SK-N-MC (cell line): ENCODE results near the gene BTBD10.

Source experiments
- DNase-seq: peaks from one replicate; pipeline ENCODE4 v3.0.0-alpha.2; 2011; ENCODE audit warnings: low read depth, low spot score
- H3K27ac ChIP-seq: fragments of 200-600 bp; sonication (generic); 2 replicates; pipeline ENCODE4 v1.5.1; 2016; ENCODE audit warnings: mixed run types
- H3K36me3 ChIP-seq: fragments of 200-600 bp; sonication (generic); 2 replicates; pipeline ENCODE4 v1.6.1; 2017; ENCODE audit warnings: antibody characterized with exemption, low read length, mixed read lengths; ENCODE audit not compliant: insufficient read depth
- H3K4me3 ChIP-seq: fragments of 200-600 bp; sonication (generic); 2 replicates; pipeline ENCODE4 v1.5.1; 2016
- H3K9ac ChIP-seq: fragments of 200-600 bp; sonication (generic); 2 replicates; pipeline ENCODE4 v1.8.0; 2017; ENCODE audit warnings: mixed run types, mixed read lengths; ENCODE audit not compliant: insufficient read length
- H3K9me3 ChIP-seq: fragments of 200-600 bp; sonication (generic); 2 replicates; pipeline ENCODE4 v1.6.1; 2017; ENCODE audit warnings: low read depth, mild to moderate bottlenecking, antibody characterized with exemption, low read length, moderate library complexity, mixed read lengths
- EZH2 ChIP-seq: fragments of 200-600 bp; sonication (generic); IDR thresholded peaks from one replicate; pipeline ENCODE4 v1.6.1; 2017; ENCODE audit warnings: antibody characterized with exemption
- FOXP2 ChIP-seq: optimal IDR thresholded peaks from 2 replicates; pipeline ENCODE3; 2011; ENCODE audit warnings: mild to moderate bottlenecking, moderate library complexity; ENCODE audit not compliant: insufficient read depth; ENCODE audit errors: extremely low read length, control extremely low read depth
- POLR2AphosphoS5 ChIP-seq: IDR thresholded peaks from 2 replicates; pipeline ENCODE4 v1.6.1; 2012; ENCODE audit warnings: mild to moderate bottlenecking, low read depth, low read length, borderline replicate concordance

Gene BTBD10

DNA sequence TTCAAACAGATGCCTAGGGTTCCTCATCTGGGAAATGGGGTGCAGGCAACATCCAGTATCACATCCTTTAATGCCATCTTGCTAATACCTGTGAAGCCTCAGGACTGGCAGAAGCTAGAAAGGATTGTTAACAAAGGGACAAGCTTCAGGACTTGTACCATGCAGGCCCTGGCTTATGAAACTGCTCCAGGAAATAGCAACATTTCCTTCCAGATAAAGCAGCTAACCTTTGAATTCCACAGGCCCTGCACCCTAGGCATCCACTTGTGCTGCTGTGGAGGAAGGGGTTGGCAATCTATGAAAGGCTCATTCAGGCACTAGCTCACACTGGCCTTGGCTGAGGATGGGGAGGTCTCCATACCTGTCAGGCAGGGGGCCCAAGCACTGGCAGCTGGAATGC, 87.2 kb downstream of the BTBD10 start:
- H3K9ac ChIP-seq, result no peak overlapping the region
- no peaks in the 10 kb centered on the region for H3K36me3 ChIP-seq
- no peak overlapping the region for H3K4me3 ChIP-seq

DNA sequence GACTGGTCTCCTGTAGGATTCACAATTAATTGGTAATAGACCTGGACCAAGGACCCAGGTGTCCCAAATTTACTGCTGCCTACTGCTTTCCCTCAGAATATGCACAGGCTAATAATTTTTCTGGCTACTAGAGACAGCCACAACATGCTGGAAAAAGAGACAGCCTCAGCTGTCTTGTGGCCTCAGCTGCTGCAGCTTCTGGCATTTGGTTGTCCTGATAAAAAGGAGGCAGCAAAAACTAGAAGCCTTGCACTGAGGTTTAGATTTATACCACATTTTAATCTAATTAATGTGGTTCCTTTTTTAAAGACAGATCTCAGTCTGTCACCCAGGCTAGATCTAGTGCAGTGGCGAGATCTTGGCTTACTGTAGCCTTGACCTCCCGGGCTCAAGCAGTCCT, 89.8 kb downstream of the BTBD10 start:
- H3K4me3 ChIP-seq, result no peak overlapping the region
- H3K36me3 ChIP-seq, result no peaks in the 10 kb centered on the region
- no peak overlapping the region for H3K27ac ChIP-seq

More for the DNA sequence above, 87.2 kb downstream of the BTBD10 start:
- no peak overlapping the region for H3K27ac ChIP-seq
- no peaks in the 10 kb centered on the region for H3K9me3 ChIP-seq
- no peak for DNase-seq
- no peak for TF ChIP-seq FOXP2
- TF ChIP-seq POLR2AphosphoS5, result no peak
- TF ChIP-seq EZH2, result no peak

DNA sequence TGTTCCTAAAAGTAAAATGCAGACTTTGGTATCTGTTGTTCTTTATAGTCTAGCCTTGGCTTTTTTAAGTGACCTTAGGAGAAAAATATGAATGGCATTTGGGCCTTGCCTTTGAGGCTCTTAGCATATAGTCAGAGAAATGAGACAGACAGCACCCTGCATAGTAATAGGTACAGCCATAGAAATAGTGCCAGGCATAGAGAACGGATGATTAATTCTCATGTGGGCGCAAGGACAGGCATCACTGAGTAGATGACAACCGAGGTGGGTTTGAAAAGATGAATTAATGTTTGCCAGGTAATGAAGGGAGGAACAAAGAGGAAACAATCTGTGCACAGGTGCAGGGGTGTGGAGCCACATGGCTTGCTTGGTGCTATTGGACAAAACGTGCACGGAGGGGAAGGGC, 95.0 kb downstream of the BTBD10 start:
- Histone ChIP-seq H3K4me3 (no peak overlapping the region), H3K36me3 (no peaks in the 10 kb centered on the region), H3K9ac (no peak overlapping the region), H3K9me3 (no peaks in the 10 kb centered on the region), H3K27ac (no peak overlapping the region)
- no peak for TF ChIP-seq POLR2AphosphoS5
- TF ChIP-seq FOXP2, result no peak
- no peak for TF ChIP-seq EZH2
- no peak for DNase-seq

More for the DNA sequence above, 89.8 kb downstream of the BTBD10 start:
- H3K9me3 ChIP-seq, result no peaks in the 10 kb centered on the region
- no peak for TF ChIP-seq FOXP2
- TF ChIP-seq POLR2AphosphoS5, result no peak
- TF ChIP-seq EZH2, result no peak
- DNase-seq, result no peak
- no peak overlapping the region for H3K9ac ChIP-seq

GRCh38 chr11:13367115-13367514, 95.9 kb downstream of the BTBD10 start:
- TF ChIP-seq POLR2AphosphoS5 (no peak), FOXP2 (no peak), EZH2 (no peak)
- no peak for DNase-seq
- no peaks in the 10 kb centered on the region for H3K36me3 ChIP-seq

DNA sequence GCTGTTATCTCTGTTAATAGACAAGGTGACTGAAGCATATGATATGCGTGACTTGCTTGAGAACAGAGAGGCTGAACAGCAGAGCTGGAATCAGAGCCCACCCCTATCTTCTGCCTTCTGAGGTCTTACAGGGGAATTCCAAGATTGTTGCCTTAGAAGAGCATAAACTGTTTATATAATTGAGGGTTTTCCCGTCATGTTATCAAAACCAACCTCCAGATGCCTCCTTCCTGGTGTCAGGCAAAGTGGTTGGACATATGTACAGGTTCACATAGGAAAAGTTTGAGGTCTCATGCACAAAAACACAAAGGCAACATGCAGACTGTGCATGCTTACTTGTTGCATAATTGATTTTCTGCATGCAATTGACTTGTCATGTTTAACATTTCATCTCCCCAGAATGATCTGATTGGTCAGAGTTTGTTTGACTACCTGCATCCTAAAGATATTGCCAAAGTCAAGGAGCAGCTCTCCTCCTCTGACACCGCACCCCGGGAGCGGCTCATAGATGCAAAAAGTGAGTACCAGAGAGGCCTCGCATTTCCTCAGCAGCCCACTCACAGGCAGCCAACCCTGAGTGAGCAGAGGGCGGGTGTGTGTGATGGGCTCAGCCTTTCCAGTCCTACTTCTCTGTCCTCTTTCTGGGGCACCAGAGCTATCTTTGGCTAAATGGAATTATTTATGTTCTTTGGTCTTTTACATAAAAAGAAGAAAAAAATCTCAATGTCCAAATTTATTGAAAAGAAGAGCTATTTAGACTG, 96.6 kb downstream of the BTBD10 start:
- TF ChIP-seq FOXP2 (no peak), EZH2 (no peak), POLR2AphosphoS5 (no peak)
- no peak overlapping the region for H3K4me3 ChIP-seq
- DNase-seq, result no peak

More at GRCh38 chr11:13367115-13367514, 95.9 kb downstream of the BTBD10 start:
- Histone ChIP-seq H3K27ac (no peak overlapping the region), H3K4me3 (no peak overlapping the region), H3K9me3 (no peaks in the 10 kb centered on the region), H3K9ac (no peak overlapping the region)

DNA sequence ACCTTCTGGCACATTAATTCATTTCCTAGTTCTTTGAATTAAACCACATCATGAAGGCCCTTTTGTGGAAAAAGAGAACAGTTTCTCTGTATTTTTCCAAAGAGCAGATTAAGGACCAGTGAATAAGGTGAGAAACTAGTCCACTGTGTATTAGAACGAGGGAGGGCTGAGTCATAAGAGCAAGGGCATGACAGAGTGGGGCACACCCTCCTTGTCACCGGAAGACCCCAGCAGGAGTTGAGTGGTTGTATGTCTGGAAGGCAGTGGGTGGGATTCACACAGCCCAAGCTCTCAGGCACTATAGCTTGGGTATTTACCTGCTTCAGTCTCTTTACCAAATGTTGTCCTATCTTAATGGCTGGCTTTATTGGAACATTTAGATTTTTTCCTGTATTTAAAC, 98.6 kb downstream of the BTBD10 start:
- H3K4me3 ChIP-seq, result no peak overlapping the region
- H3K9ac ChIP-seq, result no peak overlapping the region
- H3K27ac ChIP-seq, result no peak overlapping the region
- H3K36me3 ChIP-seq, result no peaks in the 10 kb centered on the region
- DNase-seq, result no peak
- H3K9me3 ChIP-seq, result no peaks in the 10 kb centered on the region
- TF ChIP-seq EZH2 (no peak), POLR2AphosphoS5 (no peak), FOXP2 (no peak)

More for the DNA sequence above, 96.6 kb downstream of the BTBD10 start:
- Histone ChIP-seq H3K27ac (no peak overlapping the region), H3K36me3 (no peaks in the 10 kb centered on the region), H3K9ac (no peak overlapping the region), H3K9me3 (no peaks in the 10 kb centered on the region)

GRCh38 chr11:13362596-13363109, 100.4 kb downstream of the BTBD10 start:
- Histone ChIP-seq H3K9ac (no peak overlapping the region), H3K4me3 (no peak overlapping the region), H3K9me3 (no peaks in the 10 kb centered on the region), H3K27ac (no peak overlapping the region), H3K36me3 (no peaks in the 10 kb centered on the region)
- TF ChIP-seq POLR2AphosphoS5, result no peak
- no peak for TF ChIP-seq EZH2
- TF ChIP-seq FOXP2, result no peak
- DNase-seq, result no peak

DNA sequence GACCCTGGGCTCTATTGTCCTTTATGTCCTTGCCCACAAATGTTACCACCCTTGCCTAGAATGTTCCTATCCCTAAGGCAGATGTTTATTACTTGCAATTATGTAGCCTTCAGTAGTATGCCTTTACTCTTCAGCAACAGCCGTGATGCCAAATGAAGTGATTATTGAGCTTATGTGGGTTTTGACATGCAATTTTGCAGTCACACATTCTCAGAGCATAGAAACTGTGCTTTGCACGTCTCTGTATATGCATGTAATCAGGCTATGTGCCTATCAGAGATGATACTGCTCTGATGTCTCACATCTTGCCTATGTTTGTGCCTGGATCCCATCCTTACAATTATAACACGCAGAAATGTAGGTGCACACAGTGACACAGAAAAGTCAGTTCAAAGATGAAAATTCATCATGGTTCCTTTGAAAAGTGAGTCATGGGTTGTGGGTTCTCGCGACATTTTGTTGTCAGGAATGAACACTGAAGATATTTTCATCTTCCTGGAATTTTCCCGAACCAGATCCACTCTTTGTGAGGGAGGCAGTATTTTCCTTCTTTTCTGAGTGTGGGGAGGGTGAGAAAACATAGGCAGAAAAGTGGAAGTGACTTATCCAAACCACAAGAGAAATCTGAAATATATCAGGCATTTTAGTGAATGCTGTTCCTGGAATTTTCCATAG, 104.3 kb downstream of the BTBD10 start:
- Histone ChIP-seq H3K36me3 (no peaks in the 10 kb centered on the region), H3K27ac (no peak overlapping the region), H3K4me3 (no peak overlapping the region), H3K9me3 (no peaks in the 10 kb centered on the region), H3K9ac (no peak overlapping the region)
- DNase-seq, result no peak
- TF ChIP-seq EZH2 (no peak), POLR2AphosphoS5 (no peak), FOXP2 (no peak)
